GM19328 (cell line): ENCODE data around the gene RUSC2.
"Not testable (repeated sequence)": the region's sequence is repeated elsewhere in the genome, so short reads cannot be mapped to it uniquely, and the experiment has no call there.

Experiments
- ATAC-seq: cut with Tn5 transposase; IDR thresholded peaks from one replicate; pipeline ENCODE4 v1.9.1; 2021; ENCODE audit warnings: mild to moderate bottlenecking, moderate library complexity; ENCODE audit not compliant: unreplicated experiment

RUSC2 gene

DNA sequence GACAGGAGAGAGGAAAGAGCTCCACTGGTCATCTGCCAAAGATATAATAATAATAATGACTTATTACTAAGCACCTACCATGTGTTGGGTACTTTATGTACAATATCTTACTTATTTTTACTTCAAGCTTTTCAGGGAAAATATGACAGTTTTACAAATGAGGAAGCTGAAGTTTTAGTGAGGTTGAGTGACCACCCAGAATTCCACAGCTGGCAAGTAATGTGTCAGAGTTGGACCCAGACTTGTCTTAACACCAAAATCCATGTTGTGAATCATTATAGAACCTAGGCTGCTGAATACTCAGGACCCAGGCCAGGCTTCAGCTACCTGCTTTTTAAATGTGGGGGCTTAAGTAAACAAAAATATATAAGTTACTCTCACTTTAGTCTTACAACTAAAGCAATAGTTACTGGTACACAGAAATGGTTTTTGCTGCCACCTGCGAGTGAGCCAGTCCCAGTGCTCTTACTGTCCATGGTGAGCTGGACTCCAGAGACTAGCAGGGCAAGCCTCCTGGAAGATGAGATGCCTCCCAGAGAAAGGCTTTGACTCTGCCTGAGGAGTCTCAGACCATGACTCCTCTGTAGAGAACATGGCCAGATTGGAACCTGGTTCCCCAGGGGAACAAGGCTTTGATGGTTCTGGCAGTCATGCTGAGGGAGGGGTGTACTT, 29.9 kb downstream of the RUSC2 start:
- ATAC-seq, result no peak

DNA sequence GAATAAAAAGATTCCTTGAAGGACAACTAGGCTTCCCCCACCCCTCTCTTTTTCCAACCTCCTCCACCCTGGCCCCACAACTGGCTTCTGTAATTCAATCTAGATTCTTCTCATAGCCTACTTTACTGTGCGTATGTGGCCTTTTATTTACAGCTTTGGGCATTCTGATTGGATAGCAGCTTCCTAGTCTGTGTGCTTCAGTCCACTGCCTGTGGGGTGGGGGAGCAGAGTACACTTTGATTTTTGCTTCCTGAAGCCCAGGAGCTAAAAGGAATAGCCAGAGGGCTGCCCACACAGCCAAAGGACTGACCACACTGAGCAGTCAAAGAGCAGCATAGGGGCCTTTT, 30.4 kb downstream of the RUSC2 start:
- ATAC-seq, result no peak

DNA sequence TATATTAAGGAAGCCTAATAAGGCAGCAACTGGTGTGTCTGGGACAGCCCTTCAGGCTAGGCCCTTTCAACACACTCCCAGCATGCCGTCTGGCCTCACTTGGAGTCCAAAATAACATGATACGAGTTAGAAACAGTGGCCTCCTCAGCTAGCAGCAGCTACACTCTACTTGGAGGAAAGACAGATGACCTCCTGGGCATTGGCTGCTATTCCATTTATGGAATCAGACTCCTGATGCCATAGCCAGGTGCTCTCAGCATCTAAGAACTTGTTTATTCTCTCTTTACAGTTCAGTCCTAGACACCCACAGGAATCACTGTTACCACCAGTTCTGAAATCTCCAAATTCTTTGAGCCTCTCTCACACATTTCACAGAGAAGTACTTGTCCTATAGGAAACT, 31.8 kb downstream of the RUSC2 start:
- ATAC-seq, result no peak

DNA sequence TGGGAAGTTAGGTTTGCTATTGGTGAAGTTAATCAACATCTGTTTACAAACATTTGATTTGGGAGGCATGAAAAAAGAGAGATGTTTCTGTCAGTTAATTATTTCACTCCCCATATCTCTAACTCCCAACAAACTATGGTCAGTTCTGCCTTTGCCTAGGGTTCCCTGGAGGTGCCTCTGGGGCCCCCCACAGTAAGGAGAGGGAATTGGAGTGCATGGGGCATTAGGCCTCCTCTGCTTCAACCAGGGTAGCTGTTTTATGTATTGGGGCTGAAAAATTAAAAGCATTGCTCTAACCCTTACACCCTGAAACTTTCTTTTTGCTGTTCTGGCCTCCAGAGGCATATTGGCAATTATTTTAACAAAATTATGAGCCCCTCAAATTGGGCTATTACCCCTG, 32.3 kb downstream of the RUSC2 start:
- no peak for ATAC-seq

DNA sequence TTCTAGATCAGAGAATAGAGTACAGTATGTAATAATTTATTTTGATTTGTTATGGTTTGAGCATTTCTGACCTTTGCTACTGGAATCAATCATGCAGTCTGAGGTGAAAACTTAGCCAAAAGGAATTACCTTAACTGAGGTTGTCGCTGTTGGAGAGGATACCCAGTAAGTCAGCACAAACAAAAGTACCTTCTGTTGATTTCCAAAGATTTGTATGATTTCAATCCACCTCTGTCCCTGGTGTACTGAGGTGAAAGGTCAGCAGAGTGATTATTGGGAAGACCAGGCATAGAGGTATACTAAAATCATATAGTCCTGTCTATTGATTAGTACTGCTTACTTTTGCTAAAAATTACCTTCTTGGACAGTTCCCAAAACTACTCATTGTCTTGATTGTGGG, 32.8 kb downstream of the RUSC2 start:
- ATAC-seq, result no peak

DNA sequence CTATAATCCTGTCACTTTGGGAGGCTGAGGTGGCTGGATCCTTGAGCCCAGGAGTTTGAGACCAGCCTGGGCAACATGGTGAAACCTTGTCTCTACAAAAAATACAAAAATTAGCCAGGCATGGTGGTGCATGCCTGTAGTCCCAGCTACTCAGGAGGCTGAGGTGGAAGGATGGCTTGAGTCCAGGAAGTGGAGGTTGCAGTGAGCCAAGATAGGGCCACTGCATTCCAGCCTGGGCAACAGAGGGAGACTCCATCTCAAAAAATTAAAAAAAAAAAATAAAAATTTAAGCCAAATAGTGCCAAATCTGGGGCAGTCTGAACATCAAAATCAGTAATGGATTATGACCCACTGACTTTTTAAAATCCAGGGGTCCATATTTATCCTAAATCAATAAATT, 33.6 kb downstream of the RUSC2 start:
- not testable (repeated sequence) for ATAC-seq

DNA sequence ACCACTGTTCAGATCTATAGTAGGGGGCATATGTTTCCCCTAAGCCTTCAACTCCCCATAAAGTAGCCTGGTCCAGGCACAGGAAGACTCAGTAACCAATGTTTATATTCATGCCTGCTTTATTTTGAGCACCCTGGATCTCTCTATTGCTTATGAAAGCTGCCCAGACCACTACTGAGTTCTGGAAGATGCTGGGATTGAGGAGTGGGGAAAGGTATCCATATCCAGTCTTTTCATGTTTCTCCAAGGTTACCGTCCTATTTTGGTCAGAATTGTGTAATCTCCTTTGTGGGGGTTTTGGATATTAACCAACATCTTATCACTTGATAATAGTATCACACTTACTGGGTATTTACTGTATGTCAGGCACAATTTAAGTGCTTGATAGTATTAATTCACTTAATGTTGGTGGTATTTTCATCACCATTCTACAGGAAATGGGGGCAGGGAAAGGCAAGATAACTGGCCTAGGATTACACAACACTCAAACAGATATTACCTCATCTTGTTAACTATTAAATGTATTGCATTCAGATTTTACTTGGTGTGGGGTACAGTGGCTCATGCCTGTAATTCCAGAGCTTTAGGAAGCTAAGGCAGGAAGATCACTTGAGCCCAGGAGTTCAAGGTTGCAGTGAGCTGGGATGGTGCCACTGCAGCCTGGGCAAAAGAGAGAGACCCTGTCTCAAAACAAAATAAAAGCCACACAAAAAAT, 36.3 kb downstream of the RUSC2 start:
- no peak for ATAC-seq

DNA sequence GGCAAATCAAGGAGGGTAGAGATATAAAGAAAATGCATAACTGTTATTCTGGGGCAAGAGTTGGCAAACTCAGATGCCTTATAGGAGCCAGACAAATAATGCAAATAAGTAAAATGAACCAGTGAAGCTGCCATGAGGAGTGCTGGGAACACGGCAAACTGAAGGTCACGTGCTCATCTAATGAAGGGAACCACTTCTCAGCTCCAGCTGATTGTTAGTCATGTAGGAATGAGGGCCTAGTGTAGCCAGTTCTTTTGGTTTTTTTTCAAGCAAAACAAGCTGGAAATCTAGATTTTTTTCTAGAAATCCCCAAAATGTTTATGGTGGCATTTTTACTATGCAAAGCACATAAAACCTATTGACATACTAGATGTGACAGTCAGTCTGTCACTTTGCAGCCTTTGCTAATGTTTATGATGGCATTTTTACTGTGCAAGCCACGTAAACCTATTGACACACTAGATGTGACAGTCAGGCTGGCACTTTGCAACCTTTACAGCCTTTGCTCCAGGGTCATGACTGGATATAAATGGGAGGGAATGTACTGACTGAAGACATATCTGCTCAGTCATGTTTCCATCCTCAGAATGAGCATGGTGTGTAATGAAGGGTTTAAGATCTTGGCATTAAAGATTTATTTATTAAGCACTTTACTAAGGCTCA, 39.4 kb downstream of the RUSC2 start:
- no peak for ATAC-seq

DNA sequence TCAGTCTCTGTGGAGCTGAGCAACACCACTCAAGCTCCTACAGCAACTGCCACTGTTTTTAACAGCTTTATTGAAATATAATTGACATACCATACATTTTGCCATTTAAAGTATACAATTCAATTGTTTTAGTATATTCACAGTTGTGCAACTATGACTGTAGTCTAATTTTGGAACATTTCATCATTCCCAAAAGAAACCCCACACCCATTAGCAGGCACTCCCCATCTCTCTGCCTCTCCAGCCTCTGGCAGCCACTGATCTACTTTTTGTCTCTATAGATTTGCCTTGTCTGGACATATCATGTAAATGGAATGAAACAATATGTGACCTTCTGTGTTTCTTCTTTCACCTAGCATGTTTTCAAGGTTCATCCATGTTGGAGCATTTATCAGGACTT, 43.5 kb downstream of the RUSC2 start:
- no peak for ATAC-seq

DNA sequence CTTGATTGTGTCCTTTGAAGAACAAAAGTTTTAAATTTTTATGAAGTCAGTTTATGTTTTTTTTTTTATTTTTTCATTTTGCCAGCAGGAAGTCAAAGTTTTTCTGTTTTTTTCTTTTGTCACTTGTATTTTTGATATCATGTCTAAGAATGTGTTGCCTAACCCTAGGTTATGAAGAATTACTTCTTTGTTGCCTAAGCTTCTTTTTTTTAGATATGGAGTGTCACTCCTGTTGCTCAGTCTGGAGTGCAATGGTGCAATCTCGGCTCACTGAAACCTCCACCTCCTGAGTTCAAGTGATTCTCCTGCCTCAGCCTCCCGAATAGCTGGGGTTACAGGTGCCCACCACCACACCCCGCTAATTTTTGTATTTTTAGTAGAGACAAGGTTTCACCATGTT, 45.0 kb downstream of the RUSC2 start:
- ATAC-seq, result not testable (repeated sequence)

DNA sequence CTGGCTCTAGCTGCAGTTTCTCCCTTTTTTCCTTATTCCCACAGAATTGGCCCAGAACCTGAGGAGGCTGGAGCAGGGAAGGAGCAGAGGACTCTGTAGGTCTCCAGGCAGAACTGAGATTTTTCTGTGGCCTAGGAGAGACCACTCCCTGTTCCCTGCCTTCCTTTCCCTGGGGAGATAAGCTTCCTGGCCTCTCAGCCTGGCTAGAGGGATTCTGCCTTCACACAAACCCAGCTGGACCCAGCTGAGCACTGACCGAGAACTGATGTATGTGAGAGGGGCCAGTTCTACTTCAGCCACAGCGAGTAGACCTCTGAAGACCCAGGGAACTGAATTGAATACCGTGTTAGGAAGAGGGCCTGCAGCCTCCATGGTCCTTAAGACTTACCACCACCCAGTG, 48.0 kb downstream of the RUSC2 start:
- no peak for ATAC-seq

DNA sequence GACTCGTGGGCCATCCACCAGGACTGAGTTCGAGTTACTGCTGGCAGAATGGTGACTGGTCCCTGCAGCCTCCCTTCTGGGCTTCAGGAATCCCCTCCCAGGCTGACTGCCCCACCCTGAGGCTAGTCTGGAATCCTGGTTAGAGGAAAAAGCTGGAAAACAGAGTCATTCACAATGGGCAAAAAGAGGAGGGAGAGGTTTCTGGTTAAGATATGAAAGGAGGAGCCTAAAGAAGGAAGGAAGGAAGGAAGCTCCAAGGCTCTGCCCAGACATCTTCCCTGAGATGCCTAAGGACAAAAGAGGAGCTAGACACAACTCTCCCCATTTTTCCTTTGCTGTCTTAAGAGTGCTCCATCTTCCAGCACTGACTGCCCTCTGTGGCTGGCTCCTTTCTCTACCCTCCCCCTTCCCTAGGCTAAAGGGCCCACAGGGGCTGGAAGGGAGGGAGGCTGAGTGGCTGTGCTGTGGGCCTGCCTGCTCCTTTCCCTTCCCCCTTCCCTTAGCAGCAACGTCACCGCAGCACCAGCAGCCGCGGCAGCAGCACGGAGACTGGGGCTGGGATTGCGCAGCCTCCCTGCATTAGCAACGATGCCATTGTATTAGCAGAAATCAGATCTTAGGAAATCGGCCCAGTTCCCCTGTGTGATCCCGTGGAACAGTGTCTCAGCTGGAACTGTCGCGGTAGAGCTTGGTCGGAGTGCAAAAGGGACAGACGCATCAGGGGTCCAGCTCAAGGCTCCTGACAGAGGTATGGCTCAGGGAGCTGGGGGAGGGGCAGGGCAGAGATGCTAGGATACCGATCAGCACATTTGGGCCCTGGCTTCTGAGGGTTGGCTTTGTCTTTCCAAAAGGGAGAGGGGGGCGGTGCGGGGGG, 48.7 kb downstream of the RUSC2 start:
- ATAC-seq, result no peak
